Measurements from ENCODE around the gene POLRMT.

POLRMT gene

GRCh38 chr19:577439-578392 lies 55.6 kb downstream of the POLRMT start:
- no peak for DNase-seq (ENCODE audit: low spot score)

GRCh38 chr19:576768-577438 lies 56.4 kb downstream of the POLRMT start:
- DNase-seq (ENCODE audit: low spot score), result no peak

GRCh38 chr19:575527-576506 lies 57.5 kb downstream of the POLRMT start:
- no peak for DNase-seq (ENCODE audit: low spot score)

GRCh38 chr19:574658-575526 lies 58.4 kb downstream of the POLRMT start:
- no peak for DNase-seq (ENCODE audit: low spot score)

GRCh38 chr19:573519-573825 lies 59.9 kb downstream of the POLRMT start:
- no peak for DNase-seq (ENCODE audit: low spot score)

GRCh38 chr19:572743-573518 lies 60.4 kb downstream of the POLRMT start:
- peak; percentile 62 for DNase-seq (ENCODE audit: low spot score)

- peak; percentile 100 for DNase-seq (ENCODE audit: low spot score)
Measured at GRCh38 chr19:572140-572742, 61.1 kb downstream of the POLRMT start, which contains the start of gene BSG. Gene BSG (plus strand): TSS chr19:572596. CDS start chr19:572635, 39 bp downstream.

GRCh38 chr19:571566-571974 lies 61.8 kb downstream of the POLRMT start:
- peak; percentile 49 for DNase-seq (ENCODE audit: low spot score)

- peak; percentile 51 for DNase-seq (ENCODE audit: low spot score)
Measured at GRCh38 chr19:570937-571565, 62.3 kb downstream of the POLRMT start.

GRCh38 chr19:570251-570686 lies 63.1 kb downstream of the POLRMT start:
- no peak for DNase-seq (ENCODE audit: low spot score)

- no peak for DNase-seq (ENCODE audit: low spot score)
Measured at GRCh38 chr19:567296-567900, 65.9 kb downstream of the POLRMT start.

Data from LoVo (cell line).